IPS DF 19.7 (cell line): ENCODE measurements around the gene GNAZ.

Source experiments
- DNase-seq: peaks from one replicate; pipeline ENCODE4 v3.0.0-alpha.2; 2013; ENCODE audit warnings: low read depth, low spot score

Gene GNAZ

GRCh38 chr22:23106344-23106743 is 36.0 kb downstream of the GNAZ start:
- no peak for DNase-seq

DNA sequence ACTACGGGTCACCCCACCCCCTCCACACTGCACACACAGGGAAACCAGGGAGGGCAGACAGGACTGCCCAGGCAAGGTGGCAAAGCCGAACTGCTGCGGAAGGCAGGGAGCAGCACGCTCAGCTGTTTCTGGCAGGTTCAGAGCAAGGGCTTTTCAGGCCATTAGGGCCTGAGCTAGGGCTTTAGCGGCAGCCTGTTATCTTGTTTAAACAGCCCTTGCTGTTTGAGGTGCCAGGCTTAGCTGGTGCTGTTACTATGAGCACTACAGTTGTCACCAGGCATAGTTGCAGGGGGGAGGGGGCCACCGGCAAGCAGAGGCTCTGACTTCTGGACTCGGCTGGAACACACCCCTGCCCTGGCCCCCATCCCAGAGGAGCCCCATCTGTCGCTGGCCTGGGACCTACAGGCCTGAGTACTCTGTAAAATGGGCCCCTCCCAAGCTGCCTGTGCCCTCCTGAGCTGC is 36.6 kb downstream of the GNAZ start:
- DNase-seq, result no peak

DNA sequence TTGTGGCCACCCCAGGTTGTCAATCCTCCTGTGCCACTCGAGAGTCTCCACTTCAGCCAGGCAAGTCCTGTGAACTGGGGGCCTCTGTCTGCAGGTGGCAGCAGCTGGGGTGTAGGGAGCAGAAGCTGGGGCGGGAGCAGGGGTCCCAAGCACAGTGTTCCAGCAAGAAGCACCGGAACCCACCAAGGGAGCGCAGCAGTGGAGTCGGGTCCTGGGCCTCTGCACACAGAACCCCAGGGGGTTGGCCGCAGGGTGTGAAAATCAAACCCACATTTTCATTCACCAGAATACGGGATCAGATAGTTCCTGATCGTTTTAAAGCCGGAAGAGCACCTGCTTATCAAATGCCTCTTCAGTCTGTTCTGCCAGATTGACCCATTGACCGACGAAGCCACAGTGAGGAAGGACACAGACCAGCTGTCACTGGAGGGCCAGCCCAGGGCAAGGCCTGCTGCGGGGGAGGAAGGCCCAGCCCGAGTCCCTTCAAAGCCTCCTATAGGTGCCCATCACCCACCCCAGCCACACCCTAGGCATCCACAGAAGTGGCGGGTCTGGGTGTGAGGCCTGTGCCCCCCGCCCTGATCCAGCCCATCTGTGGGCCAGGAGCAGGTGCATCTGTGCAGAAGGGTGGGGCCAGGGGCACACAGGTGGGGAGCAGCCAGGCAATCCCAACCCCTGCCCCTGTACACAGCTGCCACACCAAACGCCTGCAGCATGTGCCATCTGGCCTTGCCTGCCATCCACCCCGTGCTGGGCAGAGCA is 37.3 kb downstream of the GNAZ start:
- no peak for DNase-seq

- no peak for DNase-seq
These were observed 38.1 kb downstream of the GNAZ start for GRCh38 chr22:23108249-23109078.

DNA sequence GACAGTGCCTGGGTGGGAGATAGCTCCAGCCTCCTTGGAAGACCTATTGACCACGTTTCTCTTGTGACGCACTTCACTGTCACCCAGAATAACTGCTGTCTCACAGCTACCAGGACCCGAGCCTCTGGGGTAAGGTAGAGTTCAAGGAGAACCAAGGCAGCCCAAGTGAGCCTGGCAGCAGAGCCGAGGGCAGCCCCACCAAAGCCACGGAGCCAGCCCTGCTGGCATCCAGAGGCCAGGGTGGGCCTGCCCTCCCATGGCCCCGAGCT is 38.7 kb downstream of the GNAZ start:
- DNase-seq, result no peak

DNA sequence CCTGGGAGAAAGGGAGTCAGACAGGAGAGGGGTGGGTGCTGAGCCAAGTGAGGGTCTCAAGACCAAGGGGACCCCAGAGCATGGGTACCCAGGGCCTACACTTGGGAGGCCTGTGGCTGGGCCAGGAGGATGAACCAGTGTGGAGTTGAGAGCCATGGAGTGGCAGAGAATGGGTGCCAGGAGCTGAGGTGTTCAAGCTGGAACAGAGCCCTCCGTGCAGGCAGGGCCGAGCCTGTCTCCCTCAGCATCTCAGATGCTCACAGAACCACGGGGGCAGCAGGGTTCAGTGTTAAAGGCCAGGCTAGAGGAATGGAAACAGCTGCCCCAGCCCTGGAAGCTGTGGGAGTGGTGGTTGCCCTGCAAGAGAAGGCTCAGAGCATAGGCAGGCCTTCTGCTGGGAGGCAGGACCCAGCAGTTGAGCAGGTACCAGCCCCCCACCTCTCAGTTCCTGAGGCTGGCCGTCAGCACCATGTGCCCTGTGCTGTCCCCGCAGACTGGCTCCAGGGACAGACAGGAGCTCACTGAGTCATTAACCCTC is 39.2 kb downstream of the GNAZ start:
- DNase-seq, result no peak

DNA sequence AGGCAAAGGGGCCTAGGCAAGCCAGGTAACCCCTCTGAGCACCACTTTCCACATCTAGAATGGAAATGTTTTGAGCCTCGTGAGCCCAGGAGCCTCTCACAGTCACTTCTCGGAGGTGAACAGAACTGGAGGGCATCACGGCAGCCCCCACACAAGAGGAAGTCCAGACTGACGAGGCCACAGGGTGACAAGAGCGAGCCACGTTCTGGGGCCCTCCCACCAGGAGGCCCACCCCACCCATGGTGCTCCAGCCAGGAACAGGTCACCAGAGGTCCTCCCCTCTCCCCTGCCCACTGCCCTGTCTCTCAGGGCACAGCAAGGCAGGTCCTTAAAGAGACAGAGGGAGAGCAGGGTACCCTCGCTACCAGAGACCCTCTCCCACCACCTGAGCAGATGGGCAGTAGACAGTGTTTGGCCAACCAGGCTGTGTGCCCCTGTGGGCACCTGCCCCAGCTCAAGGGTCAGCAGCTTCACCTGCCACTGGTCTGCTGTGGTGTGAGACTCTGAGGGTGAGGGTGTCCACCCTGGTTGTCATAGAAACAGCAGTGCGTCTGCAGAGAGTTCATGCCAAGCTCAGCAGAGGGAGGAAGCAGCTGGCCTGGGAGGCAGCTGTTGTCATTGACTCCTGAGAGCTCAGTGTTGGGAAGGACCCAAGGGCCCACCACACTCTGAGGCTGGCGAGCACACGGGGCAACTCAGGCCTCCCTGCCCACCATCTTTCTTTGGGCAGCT is 40.0 kb downstream of the GNAZ start:
- DNase-seq, result no peak

DNA sequence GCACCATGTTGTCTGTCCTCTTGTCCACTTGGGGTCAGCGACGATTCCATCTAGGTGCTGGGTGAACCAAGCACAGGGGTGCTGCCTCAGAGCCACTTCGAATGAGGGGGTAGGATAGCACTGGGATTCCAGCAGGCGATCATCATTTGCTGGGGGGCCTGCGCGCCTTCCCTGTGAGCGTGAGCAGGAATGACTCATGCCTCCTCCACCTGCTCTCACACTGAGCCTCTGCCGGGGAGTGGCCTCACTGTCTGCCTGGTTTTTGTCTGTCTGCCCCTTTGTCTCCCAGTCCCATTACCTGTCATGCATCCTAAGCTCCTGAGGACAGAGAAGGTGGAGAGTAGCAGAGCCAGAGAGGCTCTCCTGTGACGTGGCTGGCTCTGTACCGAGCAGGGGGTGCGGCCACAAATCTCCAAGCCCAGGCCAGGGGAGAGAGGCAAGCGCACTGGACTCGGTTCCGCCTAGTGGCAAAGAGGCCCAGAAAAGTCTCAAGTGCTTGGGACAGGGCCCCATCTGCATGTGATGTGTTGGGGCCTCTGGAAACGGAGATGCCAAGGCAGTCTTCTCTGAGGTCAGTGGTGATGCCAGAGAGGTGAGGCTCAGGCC is 40.7 kb downstream of the GNAZ start:
- no peak for DNase-seq

DNA sequence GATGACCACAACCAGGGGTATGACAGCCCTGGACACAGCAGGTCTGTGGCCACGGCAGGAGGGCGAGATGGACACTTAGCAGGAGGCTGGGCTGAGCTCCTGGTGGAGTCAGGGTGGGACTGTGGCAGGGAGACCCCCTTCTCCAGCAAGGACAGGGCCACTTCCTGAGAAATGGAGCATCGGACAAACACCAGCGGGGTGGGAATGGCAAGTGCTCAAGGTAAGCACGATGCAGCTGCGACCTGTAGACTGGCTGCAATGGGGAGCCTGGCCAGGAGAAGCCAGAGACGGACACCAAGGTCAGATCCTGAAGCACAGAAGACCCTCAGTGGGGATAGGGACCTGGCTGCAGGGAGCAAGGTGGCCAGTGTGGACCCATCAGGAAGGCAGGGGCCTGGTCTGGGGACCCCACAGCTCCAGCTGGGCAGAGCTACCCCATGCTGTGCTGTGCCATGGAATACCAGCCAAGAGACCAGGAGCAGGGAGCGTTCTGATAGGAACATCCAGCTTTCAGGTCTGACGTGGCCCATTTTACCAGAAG is 42.2 kb downstream of the GNAZ start:
- DNase-seq, result no peak

GRCh38 chr22:23113067-23113846 is 42.9 kb downstream of the GNAZ start:
- no peak for DNase-seq

- no peak for DNase-seq
These were observed 43.8 kb downstream of the GNAZ start for GRCh38 chr22:23113847-23114720.

- no peak for DNase-seq
These were observed 44.4 kb downstream of the GNAZ start for GRCh38 chr22:23114721-23115020.

DNA sequence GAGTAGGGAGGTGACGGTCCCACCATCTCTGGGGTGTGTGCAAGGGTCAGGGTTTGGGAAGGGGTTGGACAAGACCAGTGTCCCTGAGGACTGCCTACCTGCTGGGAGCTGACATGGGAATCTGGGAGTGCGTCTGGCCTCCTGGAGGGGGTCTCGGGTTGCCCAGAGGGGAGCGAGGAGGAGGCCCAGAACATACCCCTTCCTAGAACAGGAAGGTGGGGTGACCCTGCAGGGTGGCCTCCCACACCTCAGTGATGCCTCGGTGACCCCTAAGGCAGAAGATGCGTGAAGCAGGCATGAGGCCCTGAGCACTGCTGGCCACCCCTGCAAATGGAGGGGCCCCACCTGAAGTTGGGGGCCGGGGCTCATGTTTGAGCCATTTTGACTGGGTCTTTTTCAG is 45.0 kb downstream of the GNAZ start:
- no peak for DNase-seq

GRCh38 chr22:23115825-23116494 is 45.6 kb downstream of the GNAZ start:
- DNase-seq, result no peak

DNA sequence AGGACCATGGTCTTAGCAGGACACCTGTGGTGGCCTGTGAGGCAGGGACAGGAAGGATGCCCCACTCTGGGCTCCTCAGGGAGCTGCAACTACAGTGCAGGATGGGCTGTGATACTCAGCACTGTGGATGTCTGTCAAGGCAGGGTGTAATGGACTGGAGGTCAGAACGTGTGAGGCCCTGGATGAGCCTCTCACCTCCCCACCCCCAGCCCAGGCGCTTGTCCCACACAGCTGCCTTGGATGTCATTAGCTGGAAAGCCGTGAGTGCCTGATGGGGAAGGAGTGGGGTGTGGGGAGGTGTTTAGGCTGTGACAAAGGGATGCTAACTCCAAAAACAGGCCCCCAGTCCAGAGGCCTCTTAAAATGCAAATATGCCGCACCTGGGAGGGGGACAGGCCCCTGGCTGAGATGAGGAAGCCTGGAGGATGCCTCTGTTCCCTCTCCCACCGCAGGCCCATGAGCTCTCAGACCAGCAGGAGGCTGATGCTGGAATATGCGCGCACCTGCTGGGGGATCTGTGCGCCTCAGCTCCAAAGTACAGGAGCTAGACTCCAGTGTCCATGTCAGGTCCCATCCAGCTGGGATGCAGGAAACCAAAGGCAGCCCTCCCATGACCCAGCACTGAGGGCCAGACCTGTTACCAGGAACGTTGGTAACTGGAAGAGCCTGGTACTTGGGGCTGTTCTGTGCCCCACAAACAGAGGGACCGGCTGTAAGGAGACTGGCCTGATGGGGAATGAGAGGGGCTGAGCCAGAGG is 46.4 kb downstream of the GNAZ start:
- DNase-seq, result no peak

DNA sequence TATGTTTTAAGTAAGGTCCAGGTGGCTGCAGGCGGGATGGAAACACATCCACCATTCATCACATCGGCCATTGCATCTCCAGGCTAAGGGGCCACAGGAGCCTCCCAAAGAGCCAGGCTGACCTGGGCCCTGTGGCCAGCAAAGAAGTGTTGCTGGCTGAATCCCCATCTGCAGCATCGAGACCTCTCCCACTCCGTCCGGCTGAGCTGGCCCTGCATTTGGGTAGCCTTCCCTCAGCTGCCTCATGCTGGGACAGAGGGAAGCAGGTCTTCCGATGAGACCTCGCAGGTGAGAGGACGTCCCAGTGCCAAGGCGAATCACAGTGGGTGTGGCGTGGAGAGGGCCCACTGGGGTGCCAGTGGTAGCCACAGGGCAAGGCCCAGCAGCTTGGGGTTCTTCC is 47.0 kb downstream of the GNAZ start:
- DNase-seq, result no peak

DNA sequence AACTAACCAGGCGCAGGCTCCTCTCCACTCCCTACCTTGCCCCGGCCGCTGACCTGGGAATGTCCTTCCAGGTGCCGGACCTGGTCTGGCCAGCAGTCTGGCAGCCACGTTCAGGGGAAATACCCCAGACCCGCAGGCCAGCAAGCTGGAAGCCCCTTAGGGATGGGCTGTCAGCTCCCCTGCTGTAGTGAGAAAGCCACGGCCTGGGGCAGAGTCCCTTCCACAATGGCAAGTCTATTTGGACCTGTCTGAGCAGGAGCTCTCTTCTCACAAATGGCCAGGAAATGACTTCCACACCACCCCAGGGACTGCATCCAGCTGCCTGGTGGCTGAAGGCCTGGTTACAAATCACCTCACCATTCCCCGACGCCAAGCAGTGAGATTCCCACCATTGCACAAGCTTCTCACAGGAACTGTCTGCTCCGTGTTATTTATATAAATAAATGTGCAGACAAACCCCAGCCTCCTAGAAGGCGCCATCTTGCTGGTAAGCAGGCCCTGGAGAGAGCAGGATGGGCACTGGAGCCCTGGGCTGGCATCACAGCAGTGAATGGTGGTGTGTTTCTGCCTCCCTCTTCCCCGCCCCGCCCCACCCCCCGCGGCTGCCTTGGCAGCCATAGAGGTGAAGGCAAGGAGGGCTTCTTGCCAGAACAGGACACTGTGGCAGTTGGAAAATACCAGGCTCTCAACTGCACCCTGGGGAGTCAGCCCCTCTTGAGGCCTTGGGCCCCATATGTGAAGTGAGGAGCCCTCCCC is 47.8 kb downstream of the GNAZ start:
- no peak for DNase-seq
